HFF-Myc (cell line): ENCODE measurements around the gene LRRC56.
A peak's percentile ranks its signal among the peaks of the same experiment; 100 is the strongest.
"Not testable (repeated sequence)": the region's sequence is repeated elsewhere in the genome, so short reads cannot be mapped to it uniquely, and the experiment has no call there.

Source experiments
- DNase-seq: peaks from one replicate; pipeline ENCODE4 v3.0.0-alpha.2; 2011; ENCODE audit warnings: low read depth; ENCODE audit errors: extremely low read depth
- H3K4me3 ChIP-seq: replicated peaks from 2 replicates; pipeline ENCODE4 v1.5.1; 2011; ENCODE audit warnings: low read depth, mild to moderate bottlenecking, control low read depth, low read length
- CTCF ChIP-seq: IDR thresholded peaks from 2 replicates; pipeline ENCODE4 v1.5.1; 2012; ENCODE audit warnings: mild to moderate bottlenecking, low read depth, low read length, control low read depth; ENCODE audit errors: missing control alignments

Gene LRRC56

GRCh38 chr11:515131-515530 lies 22.2 kb upstream of the LRRC56 start:
- TF ChIP-seq CTCF: no peak
- DNase-seq: no peak
- H3K4me3 ChIP-seq: no peak overlapping the region

GRCh38 chr11:516400-516799 lies 20.9 kb upstream of the LRRC56 start:
- TF ChIP-seq CTCF: no peak
- no peak overlapping the region for H3K4me3 ChIP-seq
- no peak for DNase-seq

DNA sequence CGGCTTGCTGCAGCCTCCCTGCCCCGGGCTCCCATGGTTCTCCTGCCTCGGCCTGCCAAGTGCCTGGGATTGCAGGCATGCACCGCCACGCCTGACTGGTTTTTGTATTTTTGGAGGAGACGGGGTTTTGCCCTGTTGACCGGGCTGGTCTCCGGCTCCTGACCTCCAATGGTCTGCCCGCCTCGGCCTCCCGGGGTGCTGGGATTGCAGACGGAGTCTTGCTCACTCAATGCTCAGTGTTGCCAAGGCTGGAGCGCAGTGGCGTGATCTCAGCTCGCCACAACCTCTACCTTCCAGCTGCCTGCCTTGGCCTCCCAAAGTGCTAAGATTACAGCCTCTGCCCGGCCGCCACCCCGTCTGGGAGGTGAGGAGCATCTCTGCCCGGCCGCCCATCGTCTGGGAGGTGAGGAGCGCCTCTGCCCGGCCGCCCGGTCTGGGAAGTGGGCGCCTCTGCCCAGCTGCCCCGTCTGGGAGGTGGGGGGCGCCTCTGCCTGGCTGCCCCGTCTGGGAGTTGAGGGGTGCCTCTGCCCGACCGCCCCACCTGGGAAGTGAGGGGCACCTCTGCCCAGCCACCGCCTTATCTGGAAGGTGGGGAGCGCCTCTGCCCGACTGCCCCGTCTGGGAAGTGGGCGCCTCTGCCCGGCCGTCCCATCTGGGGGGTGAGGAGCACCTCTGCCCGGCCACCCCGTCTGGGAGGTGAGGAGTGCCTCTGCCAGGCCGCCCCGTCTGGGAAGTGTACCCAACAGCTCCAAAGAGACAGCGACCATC lies 20.2 kb upstream of the LRRC56 start:
- not testable (repeated sequence) for DNase-seq, H3K4me3 ChIP-seq

DNA sequence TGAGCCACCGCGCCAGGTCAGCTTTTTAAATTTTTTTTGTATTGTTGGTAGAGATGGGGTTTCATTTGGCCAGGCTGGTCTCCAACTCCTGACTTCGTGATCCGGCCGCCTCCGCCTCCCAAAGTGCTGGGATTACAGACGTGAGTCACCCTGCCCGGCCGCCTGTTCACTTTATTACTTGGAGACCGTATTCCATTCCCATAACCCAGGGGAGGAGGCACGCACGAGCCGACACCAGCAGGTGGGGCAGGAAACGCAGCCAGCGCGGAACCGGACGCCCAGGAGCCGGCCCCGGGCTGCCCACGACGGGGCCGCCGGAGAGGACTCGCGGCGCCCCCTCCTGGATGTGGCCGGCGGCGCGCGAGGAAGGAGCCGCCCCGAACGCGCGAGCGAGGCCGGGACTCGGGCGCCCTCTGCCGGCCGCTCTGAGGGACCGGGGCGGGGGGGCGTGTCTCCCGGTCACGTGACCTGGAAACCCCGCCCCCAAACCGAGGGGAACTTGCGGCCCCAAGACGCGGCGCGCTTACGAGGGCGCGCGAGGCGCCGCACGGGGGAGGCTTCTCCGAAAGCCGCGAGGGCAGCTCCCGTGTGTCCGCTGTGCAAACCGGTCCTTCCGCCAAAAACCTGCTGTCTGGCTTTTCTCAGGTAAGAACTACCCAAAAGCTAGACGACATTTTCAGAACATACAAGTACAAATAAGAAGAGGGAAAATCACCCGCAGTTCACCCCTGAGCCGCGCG lies 18.7 kb upstream of the LRRC56 start:
- TF ChIP-seq CTCF: peak; percentile 85
- H3K4me3 ChIP-seq: peak overlapping the region; percentile 17; the same call in 1 of the 2 replicates
- DNase-seq: peak; percentile 86

DNA sequence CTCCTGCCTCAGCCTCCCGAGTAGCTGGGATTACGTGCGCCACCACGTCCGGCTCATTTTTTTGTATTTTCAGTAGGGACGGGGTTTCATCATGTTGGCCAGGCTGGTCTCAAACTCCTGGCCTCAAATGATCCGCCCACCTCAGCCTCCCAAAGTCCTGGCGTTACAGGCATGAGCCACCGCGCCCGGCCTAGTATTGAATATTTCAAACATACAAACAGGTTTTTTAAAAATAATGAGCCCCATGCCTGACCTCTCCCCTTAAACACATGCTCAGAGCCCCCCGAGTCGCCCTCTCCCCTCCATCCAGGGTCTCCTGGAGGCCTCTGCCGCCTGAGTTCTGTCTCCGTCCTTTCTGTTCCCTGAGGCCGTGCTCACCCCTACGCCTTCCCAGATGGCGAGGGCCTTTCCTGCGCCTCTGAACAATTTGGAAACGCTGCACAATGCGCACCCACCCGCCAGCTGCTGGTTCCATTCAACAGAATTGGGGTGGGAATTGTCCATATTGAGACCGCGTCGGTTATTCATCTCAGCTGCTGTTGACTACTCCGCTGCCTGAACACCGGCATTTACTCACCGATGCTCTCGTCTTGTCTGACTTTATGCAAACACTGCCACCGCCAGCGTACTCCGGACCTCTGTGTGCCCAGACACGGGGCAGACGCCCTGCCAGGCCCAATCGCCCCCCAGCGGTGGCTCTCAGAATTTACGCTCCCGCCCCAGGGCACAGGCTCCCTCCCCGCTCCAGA lies 16.7 kb upstream of the LRRC56 start:
- no peak for TF ChIP-seq CTCF
- DNase-seq: no peak
- H3K4me3 ChIP-seq: no peak overlapping the region

DNA sequence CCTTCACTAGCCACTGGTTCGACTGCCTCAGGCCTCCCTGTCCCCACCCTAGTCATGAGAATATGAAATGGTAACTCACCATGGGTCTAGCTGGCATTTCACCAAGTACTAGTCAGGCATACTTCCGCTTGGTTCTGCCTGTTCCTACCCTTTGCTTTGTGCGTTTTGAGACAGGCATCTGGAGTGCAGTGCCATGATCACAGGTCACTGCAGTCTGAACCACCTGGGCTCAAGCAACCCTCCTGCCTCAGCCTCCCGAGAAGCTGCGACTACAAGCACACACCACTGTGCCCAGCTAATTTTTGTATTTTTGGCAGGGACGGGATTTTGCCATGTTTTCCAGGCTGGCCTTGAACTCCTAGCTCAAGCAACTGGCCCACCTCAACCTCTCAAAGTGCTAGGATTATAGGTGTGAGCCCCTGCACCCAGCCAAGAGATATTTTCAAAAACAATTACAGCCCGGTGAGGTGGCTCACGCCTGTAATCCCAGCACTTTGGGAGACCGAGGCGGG lies 16.1 kb upstream of the LRRC56 start:
- DNase-seq: no peak
- no peak for TF ChIP-seq CTCF
- no peak overlapping the region for H3K4me3 ChIP-seq

DNA sequence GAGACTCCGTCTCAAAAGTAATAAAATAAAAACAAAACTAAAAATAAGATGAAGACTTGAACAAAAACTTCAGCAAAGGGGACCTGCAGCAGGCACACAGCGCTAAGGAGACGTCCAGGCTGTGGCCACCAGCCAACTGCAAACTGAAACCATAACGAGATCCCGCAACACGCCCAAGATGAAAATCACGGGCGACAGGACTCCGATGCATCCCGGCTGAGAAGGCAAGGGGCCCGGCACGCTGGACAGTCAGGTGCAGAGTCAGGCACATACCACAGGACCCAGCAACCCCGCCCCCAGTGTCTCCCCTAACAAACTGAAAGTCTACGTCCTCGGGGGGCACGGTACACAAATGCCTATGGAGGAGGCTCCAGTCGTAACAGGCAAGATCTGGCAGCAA lies 11.1 kb upstream of the LRRC56 start:
- no peak for TF ChIP-seq CTCF
- H3K4me3 ChIP-seq: no peak overlapping the region
- DNase-seq: no peak
